Thyroid gland (tissue), 4 donors: ENCODE results near the gene NCKAP5L.

Source experiments
- POLR2A ChIP-seq, 2 donors: fragments of 450-650 bp; IDR thresholded peaks; one replicate each; pipeline ENCODE4 v1.6.1; 2017; ENCODE audit warnings: antibody characterized with exemption in 2 of 2, mild to moderate bottlenecking in 2 of 2, moderate library complexity in 1 of 2
- TF ChIP-seq, protein P1 (sequence below), 6 experiments: fragments of 200-600 bp in 3 of 6; fragments of 450-650 bp in 3 of 6; sonication (generic) in 3 of 6; IDR thresholded peaks; one replicate each; pipeline ENCODE4 v1.5.1; 2016 to 2019; ENCODE audit warnings: antibody characterized with exemption in 6 of 6, mild to moderate bottlenecking in 2 of 6, inconsistent platforms in 1 of 6, moderate library complexity in 1 of 6

DNA sequence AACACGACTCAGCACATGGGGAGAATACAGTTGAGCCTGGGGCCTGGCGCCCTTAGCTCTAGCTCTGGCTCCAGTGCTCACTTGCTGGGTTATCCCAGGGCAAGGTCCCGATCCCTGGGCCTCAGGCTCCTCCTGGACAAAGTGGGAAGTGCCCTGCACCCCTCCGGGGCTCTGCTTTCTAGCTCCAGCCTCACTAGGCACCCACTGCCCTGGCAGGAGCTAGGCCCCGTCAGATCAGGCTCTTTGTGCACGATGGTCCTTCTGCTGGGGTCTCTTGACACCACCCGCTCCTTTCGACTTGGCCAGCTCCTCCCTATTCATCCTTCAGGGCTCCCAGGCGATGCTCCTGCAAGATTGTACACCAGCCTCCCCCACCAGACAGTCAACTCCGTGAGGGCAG, 23.4 kb downstream of the NCKAP5L start:
- TF ChIP-seq, protein P1, sequence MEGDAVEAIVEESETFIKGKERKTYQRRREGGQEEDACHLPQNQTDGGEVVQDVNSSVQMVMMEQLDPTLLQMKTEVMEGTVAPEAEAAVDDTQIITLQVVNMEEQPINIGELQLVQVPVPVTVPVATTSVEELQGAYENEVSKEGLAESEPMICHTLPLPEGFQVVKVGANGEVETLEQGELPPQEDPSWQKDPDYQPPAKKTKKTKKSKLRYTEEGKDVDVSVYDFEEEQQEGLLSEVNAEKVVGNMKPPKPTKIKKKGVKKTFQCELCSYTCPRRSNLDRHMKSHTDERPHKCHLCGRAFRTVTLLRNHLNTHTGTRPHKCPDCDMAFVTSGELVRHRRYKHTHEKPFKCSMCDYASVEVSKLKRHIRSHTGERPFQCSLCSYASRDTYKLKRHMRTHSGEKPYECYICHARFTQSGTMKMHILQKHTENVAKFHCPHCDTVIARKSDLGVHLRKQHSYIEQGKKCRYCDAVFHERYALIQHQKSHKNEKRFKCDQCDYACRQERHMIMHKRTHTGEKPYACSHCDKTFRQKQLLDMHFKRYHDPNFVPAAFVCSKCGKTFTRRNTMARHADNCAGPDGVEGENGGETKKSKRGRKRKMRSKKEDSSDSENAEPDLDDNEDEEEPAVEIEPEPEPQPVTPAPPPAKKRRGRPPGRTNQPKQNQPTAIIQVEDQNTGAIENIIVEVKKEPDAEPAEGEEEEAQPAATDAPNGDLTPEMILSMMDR (IDR thresholded peaks at IDR 0.05): no peak
- TF ChIP-seq POLR2A (IDR thresholded peaks at IDR 0.05): no peak
